Karpas-422 (cell line): Measurements from ENCODE around the gene CHMP4B. TPM values are rescaled to one million over a fixed set of nuclear protein-coding genes. Genes with fewer than 3 reads are reported as not detected.

Source experiments
- DNase-seq: peaks from one replicate; pipeline ENCODE4 v3.0.0-alpha.2; 2015
- H2AFZ ChIP-seq: fragments of 200-600 bp; sonication (generic); 2 replicates; pipeline ENCODE4 v1.6.1; 2014; ENCODE audit warnings: antibody characterized with exemption, low read length, mixed read lengths
- H3K27ac ChIP-seq: fragments of 200-600 bp; sonication (generic); 2 replicates; pipeline ENCODE4 v1.5.1; 2014; ENCODE audit warnings: mild to moderate bottlenecking, low read length, moderate library complexity
- H3K27me3 ChIP-seq: fragments of 200-600 bp; sonication (generic); 2 replicates; pipeline ENCODE4 v1.6.1; 2014; ENCODE audit warnings: low read length, mixed read lengths
- H3K36me3 ChIP-seq: fragments of 200-600 bp; sonication (generic); 2 replicates; pipeline ENCODE4 v1.6.1; 2014; ENCODE audit warnings: low read length, mixed read lengths; ENCODE audit not compliant: insufficient read depth
- H3K4me1 ChIP-seq: fragments of 200-600 bp; sonication (generic); 2 replicates; pipeline ENCODE4 v1.6.1; 2014; ENCODE audit warnings: mild to moderate bottlenecking, low read length, mixed read lengths
- H3K4me2 ChIP-seq: fragments of 200-600 bp; sonication (generic); 2 replicates; pipeline ENCODE4 v1.6.1; 2014; ENCODE audit warnings: low read length, low read depth, mild to moderate bottlenecking; ENCODE audit not compliant: poor library complexity, severe bottlenecking
- H3K4me3 ChIP-seq: fragments of 200-600 bp; sonication (generic); 2 replicates; pipeline ENCODE4 v1.5.1; 2014; ENCODE audit warnings: mild to moderate bottlenecking, antibody characterized with exemption, low read length, mixed read lengths
- H3K79me2 ChIP-seq: fragments of 200-600 bp; sonication (generic); 2 replicates; pipeline ENCODE4 v1.6.1; 2014; ENCODE audit warnings: mild to moderate bottlenecking, low read length, mixed read lengths
- H3K9ac ChIP-seq: fragments of 200-600 bp; sonication (generic); 2 replicates; pipeline ENCODE4 v1.6.0; 2014; ENCODE audit warnings: low read length
- H3K9me2 ChIP-seq: fragments of 200-600 bp; sonication (generic), shearing (Covaris generic); replicated peaks from 2 replicates; pipeline ENCODE4 v1.6.0; 2014; ENCODE audit warnings: mild to moderate bottlenecking, low read length, moderate library complexity; ENCODE audit not compliant: insufficient read depth
- H3K9me3 ChIP-seq: fragments of 300-700, 200-600 bp; sonication (generic); 2 replicates; pipeline ENCODE4 v1.6.1; 2014; ENCODE audit warnings: low read length, mixed read lengths
- H4K20me1 ChIP-seq: fragments of 200-600 bp; sonication (generic); 2 replicates; pipeline ENCODE4 v1.6.1; 2014; ENCODE audit warnings: mild to moderate bottlenecking, antibody characterized with exemption, low read length, low read depth; ENCODE audit not compliant: insufficient read depth
- total RNA-seq: library from RNA; depleted of rRNA; stranded (reverse); fragments of >200 nt; shearing (Covaris generic); gene quantifications from 2 replicates; pipeline ENCODE4 v1.2.3, GENCODE V29; 2014; ENCODE audit warnings: low replicate concordance

The CHMP4B gene
- total RNA-seq, 1 experiment from 2014 or later = 33.8 TPM

GRCh38 chr20:33894798-33895197 lies 83.7 kb downstream of the CHMP4B start:
- DNase-seq = no peak
- Histone ChIP-seq H3K4me1 (no peaks in the 10 kb centered on the region), H4K20me1 (no peaks in the 10 kb centered on the region), H3K27ac (no peak overlapping the region), H3K36me3 (no peaks in the 10 kb centered on the region), H2AFZ (no peak overlapping the region), H3K9me3 (no peaks in the 10 kb centered on the region), H3K27me3 (no peaks in the 10 kb centered on the region), H3K4me3 (no peak overlapping the region), H3K79me2 (no peaks in the 10 kb centered on the region), H3K9ac (no peak overlapping the region), H3K4me2 (no peak overlapping the region), H3K9me2 (no peaks in the 10 kb centered on the region)

GRCh38 chr20:33896509-33896908 lies 85.4 kb downstream of the CHMP4B start:
- no peaks in the 10 kb centered on the region for H3K9me2 ChIP-seq
- no peaks in the 10 kb centered on the region for H3K4me1 ChIP-seq
- H3K4me2 ChIP-seq = no peak overlapping the region
- H4K20me1 ChIP-seq = no peaks in the 10 kb centered on the region
- no peaks in the 10 kb centered on the region for H3K36me3 ChIP-seq
- H2AFZ ChIP-seq = no peak overlapping the region
- no peak overlapping the region for H3K27ac ChIP-seq
- no peak overlapping the region for H3K4me3 ChIP-seq
- no peaks in the 10 kb centered on the region for H3K79me2 ChIP-seq
- no peak for DNase-seq
- H3K9me3 ChIP-seq = no peaks in the 10 kb centered on the region
- no peaks in the 10 kb centered on the region for H3K27me3 ChIP-seq
- H3K9ac ChIP-seq = no peak overlapping the region

- H3K4me2 ChIP-seq = no peak overlapping the region
- no peaks in the 10 kb centered on the region for H3K4me1 ChIP-seq
- H3K9me3 ChIP-seq = no peaks in the 10 kb centered on the region
- H3K4me3 ChIP-seq = no peak overlapping the region
- no peaks in the 10 kb centered on the region for H3K27me3 ChIP-seq
- H3K9me2 ChIP-seq = no peaks in the 10 kb centered on the region
- H2AFZ ChIP-seq = no peak overlapping the region
- no peaks in the 10 kb centered on the region for H4K20me1 ChIP-seq
- no peak overlapping the region for H3K27ac ChIP-seq
- no peak overlapping the region for H3K9ac ChIP-seq
- H3K79me2 ChIP-seq = no peaks in the 10 kb centered on the region
- DNase-seq = no peak
- no peaks in the 10 kb centered on the region for H3K36me3 ChIP-seq
These were observed 86.3 kb downstream of the CHMP4B start for GRCh38 chr20:33897313-33897912.

- H3K27me3 ChIP-seq = no peaks in the 10 kb centered on the region
- H3K79me2 ChIP-seq = no peaks in the 10 kb centered on the region
- H2AFZ ChIP-seq = no peak overlapping the region
- no peaks in the 10 kb centered on the region for H3K9me2 ChIP-seq
- no peaks in the 10 kb centered on the region for H4K20me1 ChIP-seq
- no peak for DNase-seq
- no peaks in the 10 kb centered on the region for H3K9me3 ChIP-seq
- H3K27ac ChIP-seq = no peak overlapping the region
- H3K36me3 ChIP-seq = no peaks in the 10 kb centered on the region
- H3K4me1 ChIP-seq = no peaks in the 10 kb centered on the region
- no peak overlapping the region for H3K9ac ChIP-seq
- no peak overlapping the region for H3K4me2 ChIP-seq
- no peak overlapping the region for H3K4me3 ChIP-seq
These were observed 88.0 kb downstream of the CHMP4B start for GRCh38 chr20:33899106-33899505.

- Histone ChIP-seq H3K4me2 (no peak overlapping the region), H2AFZ (no peak overlapping the region), H3K27me3 (no peaks in the 10 kb centered on the region)
These were observed 89.5 kb downstream of the CHMP4B start for GRCh38 chr20:33900521-33901131.

GRCh38 chr20:33901132-33901523 lies 90.0 kb downstream of the CHMP4B start:
- H3K4me1 ChIP-seq = no peaks in the 10 kb centered on the region
- no peaks in the 10 kb centered on the region for H3K27me3 ChIP-seq
- no peaks in the 10 kb centered on the region for H3K9me3 ChIP-seq
- no peak overlapping the region for H3K27ac ChIP-seq
- no peaks in the 10 kb centered on the region for H3K9me2 ChIP-seq
- no peaks in the 10 kb centered on the region for H3K36me3 ChIP-seq
- H4K20me1 ChIP-seq = no peaks in the 10 kb centered on the region
- no peak overlapping the region for H3K4me2 ChIP-seq
- no peak for DNase-seq
- no peaks in the 10 kb centered on the region for H3K79me2 ChIP-seq
- H3K9ac ChIP-seq = no peak overlapping the region
- H2AFZ ChIP-seq = no peak overlapping the region
- no peak overlapping the region for H3K4me3 ChIP-seq

More at GRCh38 chr20:33900521-33901131, 89.5 kb downstream of the CHMP4B start:
- H4K20me1 ChIP-seq = no peaks in the 10 kb centered on the region
- H3K9ac ChIP-seq = no peak overlapping the region
- no peaks in the 10 kb centered on the region for H3K4me1 ChIP-seq
- no peak overlapping the region for H3K27ac ChIP-seq
- no peak overlapping the region for H3K4me3 ChIP-seq
- DNase-seq = no peak
- H3K9me3 ChIP-seq = no peaks in the 10 kb centered on the region
- no peaks in the 10 kb centered on the region for H3K36me3 ChIP-seq
- H3K79me2 ChIP-seq = no peaks in the 10 kb centered on the region
- no peaks in the 10 kb centered on the region for H3K9me2 ChIP-seq

- Histone ChIP-seq H3K36me3 (no peaks in the 10 kb centered on the region), H3K4me3 (no peak overlapping the region), H3K4me1 (no peaks in the 10 kb centered on the region), H3K9ac (no peak overlapping the region), H2AFZ (no peak overlapping the region), H3K4me2 (no peak overlapping the region), H3K9me2 (no peaks in the 10 kb centered on the region), H3K9me3 (no peaks in the 10 kb centered on the region), H3K79me2 (no peaks in the 10 kb centered on the region), H3K27me3 (no peaks in the 10 kb centered on the region), H4K20me1 (no peaks in the 10 kb centered on the region), H3K27ac (no peak overlapping the region)
- DNase-seq = no peak
These were observed 90.9 kb downstream of the CHMP4B start for GRCh38 chr20:33902011-33902410.
